DMS 273 treated with DMSO at 0.1 percent for 48 hours (cell line): ENCODE measurements around the gene MCTP1.

ENCODE experiments used
- DNase-seq: peaks from one replicate; lab custom pipeline; 2025; lab: John Stamatoyannopoulos, UW

The MCTP1 gene

GRCh38 chr5:95072281-95072680 lies 212.6 kb downstream of the MCTP1 start:
- DNase-seq, result no peak

DNA sequence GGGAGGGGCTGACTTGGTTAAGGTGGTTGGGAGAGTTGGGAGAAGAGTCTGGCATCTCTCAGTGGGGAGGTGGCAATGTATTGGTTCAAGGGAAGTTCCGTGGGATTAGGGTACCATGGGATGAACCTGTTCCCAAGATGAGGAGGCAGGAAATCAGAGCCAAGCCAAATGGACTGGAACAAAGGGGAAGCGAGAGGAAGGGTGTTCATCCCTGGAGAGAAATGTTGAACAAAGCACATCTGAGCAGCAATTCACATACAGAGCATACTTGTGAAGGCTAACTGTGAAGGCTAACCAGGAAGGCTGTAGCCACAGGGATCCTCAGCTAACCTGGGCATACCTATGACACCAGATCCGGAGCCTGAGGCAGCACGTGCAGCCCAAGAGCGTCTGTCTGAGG lies 214.0 kb downstream of the MCTP1 start:
- DNase-seq, result no peak

DNA sequence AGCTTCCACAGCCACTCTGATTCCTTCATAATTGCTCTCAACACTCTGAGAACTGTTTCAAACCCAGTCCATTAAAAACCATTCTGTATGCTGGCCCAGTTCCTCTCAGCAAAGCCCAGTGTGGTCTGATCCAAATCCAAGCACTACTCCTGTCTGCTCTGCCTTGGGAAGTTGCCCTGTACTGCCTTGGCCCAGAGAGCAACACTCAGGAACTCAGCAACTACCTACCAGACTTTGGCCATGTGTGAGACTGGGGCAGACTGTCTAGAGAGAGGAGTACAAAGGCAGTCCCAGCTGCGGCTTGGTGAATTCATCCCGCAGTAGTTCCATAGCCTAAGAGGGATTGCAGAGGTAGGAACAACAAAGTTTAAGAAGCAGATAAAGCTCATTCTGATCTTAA lies 214.4 kb downstream of the MCTP1 start:
- DNase-seq, result no peak

GRCh38 chr5:95069948-95070347 lies 214.9 kb downstream of the MCTP1 start:
- no peak for DNase-seq

GRCh38 chr5:95069021-95069420 lies 215.9 kb downstream of the MCTP1 start:
- DNase-seq, result no peak

DNA sequence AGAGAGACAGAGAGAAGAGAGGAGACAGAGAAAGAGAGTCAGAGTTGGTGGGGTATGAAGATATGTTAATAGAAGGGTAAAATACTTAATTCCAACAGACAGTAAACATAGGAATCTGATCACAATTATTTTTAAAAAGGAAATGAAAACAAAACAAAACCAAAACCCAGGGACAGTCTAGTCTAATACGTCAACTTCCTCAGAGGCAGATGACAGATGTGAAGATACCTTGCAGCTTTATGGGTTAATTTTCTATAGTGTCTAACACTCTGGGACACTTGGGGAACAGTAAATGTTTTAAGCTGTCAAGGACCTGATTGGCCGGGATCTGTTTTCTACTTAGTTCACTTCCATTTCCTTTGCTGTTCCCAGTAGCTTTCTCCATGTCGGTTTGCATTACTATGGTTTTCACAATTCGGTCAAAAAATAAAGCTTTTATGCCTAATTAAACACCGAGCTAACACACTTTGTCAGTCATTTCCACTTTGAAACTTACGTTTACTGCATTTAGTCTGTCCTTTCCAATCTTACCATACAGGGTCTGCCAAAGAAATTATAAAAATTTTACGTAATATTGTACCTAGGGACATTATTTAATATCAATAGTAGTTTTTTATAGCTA lies 216.5 kb downstream of the MCTP1 start:
- DNase-seq, result no peak

- DNase-seq, result no peak
These were observed 218.8 kb downstream of the MCTP1 start for GRCh38 chr5:95066048-95066447.

GRCh38 chr5:95063492-95063891 lies 221.4 kb downstream of the MCTP1 start:
- DNase-seq, result no peak

GRCh38 chr5:95060098-95060497 lies 224.8 kb downstream of the MCTP1 start:
- DNase-seq, result no peak

DNA sequence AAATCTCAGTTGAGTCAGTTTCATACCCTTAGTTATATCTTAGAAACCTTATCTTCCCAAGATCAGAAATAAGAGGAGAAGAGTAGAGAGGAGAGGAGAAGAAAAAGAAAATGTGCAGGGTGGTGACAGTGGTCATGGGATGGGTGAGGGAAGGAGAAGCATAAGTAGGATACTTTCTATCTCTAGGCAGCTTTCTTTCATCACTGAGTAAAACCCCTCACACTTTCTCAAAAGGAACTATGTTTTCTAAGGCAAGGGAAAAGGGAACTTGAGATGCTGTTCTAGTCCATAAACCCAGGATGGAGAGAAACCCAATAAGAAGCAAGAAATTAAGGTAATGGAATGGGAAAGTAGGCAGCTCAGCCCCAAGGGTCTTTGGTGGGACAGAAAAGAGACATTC lies 225.3 kb downstream of the MCTP1 start:
- DNase-seq, result no peak

DNA sequence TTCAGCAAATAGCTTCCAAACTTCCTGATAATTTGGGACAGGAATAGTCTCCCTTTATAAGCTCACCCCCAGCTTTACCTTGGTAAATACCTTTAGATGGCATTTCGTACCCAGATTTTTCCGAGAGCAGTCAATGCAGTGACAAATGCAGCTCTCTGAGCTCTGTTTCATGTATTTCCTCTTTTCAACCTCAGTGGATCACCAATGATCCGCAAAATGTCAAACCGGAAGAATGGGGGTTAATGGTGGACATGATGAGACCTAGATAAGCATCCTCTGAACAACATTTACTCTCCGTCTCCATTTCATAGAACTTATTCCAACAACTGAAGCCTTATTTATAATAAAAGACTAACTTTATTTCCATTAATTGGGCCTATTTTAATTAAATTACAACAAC lies 227.3 kb downstream of the MCTP1 start:
- DNase-seq, result no peak

GRCh38 chr5:95053253-95053652 lies 231.6 kb downstream of the MCTP1 start:
- no peak for DNase-seq

GRCh38 chr5:95050708-95051107 lies 234.2 kb downstream of the MCTP1 start:
- no peak for DNase-seq

DNA sequence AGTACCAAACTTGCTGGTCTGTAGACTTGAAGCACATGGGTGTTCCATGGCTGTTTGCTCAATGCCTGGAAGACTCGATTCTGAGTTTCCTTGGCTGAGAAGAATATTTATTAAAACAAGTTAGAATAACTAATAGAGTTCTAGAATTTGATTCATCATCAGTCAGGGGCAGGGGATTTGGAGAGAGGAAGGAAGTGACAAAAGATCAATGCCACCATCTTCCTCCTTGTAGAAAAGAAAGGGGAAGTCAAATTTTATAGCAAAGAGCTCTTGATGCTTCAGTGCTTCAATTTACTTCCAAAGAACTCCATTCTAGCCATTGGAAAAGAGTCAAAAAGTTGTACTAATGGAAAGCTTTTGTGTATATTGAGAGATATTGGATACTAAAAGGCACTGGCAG lies 236.3 kb downstream of the MCTP1 start:
- DNase-seq, result no peak

DNA sequence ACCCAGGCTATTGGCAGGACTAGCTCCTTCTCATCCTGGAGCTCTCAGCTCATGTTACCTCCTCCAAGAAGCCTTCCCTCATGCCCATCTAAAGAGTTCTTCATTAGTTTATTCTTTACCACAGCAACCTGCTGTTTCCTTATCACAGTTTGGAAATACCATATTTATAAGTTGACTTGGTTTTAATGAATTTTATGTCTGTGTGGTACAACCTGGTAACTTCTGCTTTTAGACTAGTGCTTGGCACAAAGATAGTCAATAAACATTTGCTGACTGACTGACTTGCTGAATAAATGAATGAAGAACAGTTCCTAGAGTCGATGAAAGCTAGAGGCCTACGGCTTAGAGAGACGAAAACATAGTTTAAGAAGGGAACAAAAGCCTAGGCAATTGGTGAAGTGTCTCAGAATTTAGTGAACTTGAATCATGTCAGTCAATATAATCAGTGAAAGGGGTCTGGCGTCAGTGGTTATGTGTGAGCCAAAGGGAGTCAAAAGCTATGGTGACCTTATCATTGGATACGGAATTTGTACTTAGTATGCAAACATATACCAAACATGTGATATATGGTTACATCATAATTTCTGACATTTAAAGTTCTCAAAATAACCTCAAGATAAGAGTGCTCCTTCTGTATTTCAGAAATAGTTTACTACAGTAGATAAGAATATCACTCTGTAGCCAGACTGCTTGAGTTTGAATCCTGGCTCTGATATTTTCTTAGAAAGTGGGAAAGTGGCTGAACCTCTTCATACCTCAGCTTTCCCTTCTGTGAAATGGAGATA lies 239.5 kb downstream of the MCTP1 start:
- DNase-seq, result no peak

- no peak for DNase-seq
These were observed 240.8 kb downstream of the MCTP1 start for GRCh38 chr5:95044096-95044495.

- DNase-seq, result no peak
These were observed 241.2 kb downstream of the MCTP1 start for GRCh38 chr5:95043648-95044047.

GRCh38 chr5:95043234-95043633 lies 241.7 kb downstream of the MCTP1 start:
- no peak for DNase-seq

DNA sequence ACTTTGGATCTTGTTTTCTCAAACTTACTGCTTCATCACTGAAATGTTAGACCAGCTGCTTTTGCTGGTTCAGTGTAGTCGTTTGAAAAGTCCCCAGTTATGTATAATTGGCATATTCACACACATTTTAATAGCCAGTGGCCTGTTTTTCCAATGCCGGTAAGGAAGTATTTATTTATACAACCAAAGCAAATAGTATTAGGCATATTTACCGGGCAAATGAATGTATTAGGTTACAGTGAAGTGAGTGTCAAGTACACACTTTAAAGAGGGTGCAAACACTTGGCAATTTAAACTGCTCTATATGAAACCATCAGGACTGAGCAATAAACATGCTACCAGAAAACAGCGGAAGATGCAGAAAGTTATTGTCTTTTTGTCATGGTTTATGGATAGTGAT lies 242.9 kb downstream of the MCTP1 start:
- DNase-seq, result no peak

- no peak for DNase-seq
These were observed 248.8 kb downstream of the MCTP1 start for GRCh38 chr5:95035891-95036685.

DNA sequence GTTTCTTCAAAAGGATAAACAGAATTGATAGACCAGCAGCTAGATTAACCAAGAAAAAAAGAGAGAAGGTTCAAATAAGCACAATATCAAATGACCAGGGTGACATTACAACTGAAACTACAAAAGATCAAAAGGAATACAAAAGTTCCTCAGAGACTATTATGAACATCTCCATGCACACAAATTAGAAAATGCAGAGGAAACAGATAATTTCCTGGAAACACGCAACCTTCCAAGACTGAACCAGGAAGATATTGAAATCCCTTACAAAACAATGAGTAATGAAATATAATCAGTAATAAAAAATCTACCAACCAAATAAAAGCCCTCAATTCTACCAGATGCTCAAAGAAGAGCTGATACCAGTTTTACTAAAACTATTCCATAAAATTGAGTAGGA lies 252.1 kb downstream of the MCTP1 start:
- DNase-seq, result no peak

- DNase-seq, result no peak
These were observed 255.1 kb downstream of the MCTP1 start for GRCh38 chr5:95029569-95030366.
